SU-DHL-6 (cell line): ENCODE results near the gene RCN2.

Experiments
- H2AFZ ChIP-seq: fragments of 200-600 bp; sonication (generic); 2 replicates; pipeline ENCODE4 v1.6.1; 2014; ENCODE audit warnings: low read depth, mild to moderate bottlenecking, moderate library complexity, mixed read lengths, antibody characterized with exemption, low read length; ENCODE audit not compliant: severe bottlenecking
- H3F3A ChIP-seq: fragments of 200-600 bp; shearing (Covaris generic); 2 replicates; pipeline ENCODE4 v1.6.0; 2016; ENCODE audit warnings: antibody characterized with exemption, mild to moderate bottlenecking; ENCODE audit not compliant: insufficient read depth
- H3K27ac ChIP-seq: fragments of 200-600 bp; sonication (generic); 2 replicates; pipeline ENCODE4 v1.5.1; 2016; ENCODE audit warnings: low read depth, mild to moderate bottlenecking, low read length, moderate library complexity, mixed read lengths
- H3K27me3 ChIP-seq: fragments of 200-600 bp; sonication (generic), shearing (Covaris generic); 2 replicates; pipeline ENCODE4 v1.6.0; 2014; ENCODE audit warnings: mild to moderate bottlenecking, low read length
- H3K36me3 ChIP-seq: fragments of 200-600 bp; sonication (generic); 2 replicates; pipeline ENCODE4 v1.6.1; 2014; ENCODE audit warnings: mild to moderate bottlenecking, low read length, mixed read lengths
- H3K4me2 ChIP-seq: fragments of 300-600, 200-600 bp; shearing (Covaris generic), sonication (generic); 2 replicates; pipeline ENCODE4 v1.6.0; 2014; ENCODE audit warnings: low read length, low read depth, mild to moderate bottlenecking; ENCODE audit not compliant: poor library complexity, severe bottlenecking
- H3K4me3 ChIP-seq: fragments of 200-600 bp; sonication (generic); 2 replicates; pipeline ENCODE4 v1.5.1; 2014; ENCODE audit warnings: antibody characterized with exemption, low read length, mild to moderate bottlenecking, mixed read lengths; ENCODE audit not compliant: insufficient read depth, poor library complexity, severe bottlenecking
- H3K79me2 ChIP-seq: fragments of 200-600 bp; sonication (generic); 2 replicates; pipeline ENCODE4 v1.6.1; 2014; ENCODE audit warnings: mild to moderate bottlenecking, low read length, moderate library complexity; ENCODE audit not compliant: insufficient read depth
- H3K9ac ChIP-seq: fragments of 200-600 bp; sonication (generic); 2 replicates; pipeline ENCODE4 v1.7.0; 2014; ENCODE audit warnings: mild to moderate bottlenecking, low read length
- H3K9me2 ChIP-seq: fragments of 200-600 bp; sonication (generic); replicated peaks from 2 replicates; pipeline ENCODE4 v1.6.1; 2014; ENCODE audit warnings: low read length; ENCODE audit not compliant: insufficient read depth
- H3K9me3 ChIP-seq: fragments of 200-600 bp; sonication (generic); 2 replicates; pipeline ENCODE4 v1.6.1; 2014; ENCODE audit warnings: low read length, mixed read lengths; ENCODE audit not compliant: insufficient read depth
- H4K20me1 ChIP-seq: fragments of 200-600 bp; sonication (generic); 2 replicates; pipeline ENCODE4 v1.6.1; 2014; ENCODE audit warnings: low read depth, mild to moderate bottlenecking, antibody characterized with exemption, low read length, moderate library complexity, mixed read lengths
- EZH2phosphoT487 ChIP-seq: fragments of 200-600 bp; sonication (generic), shearing (Covaris generic); conservative IDR thresholded peaks from 2 replicates; pipeline ENCODE4 v1.6.1; 2018; ENCODE audit warnings: mild to moderate bottlenecking, antibody characterized with exemption, low read length, moderate library complexity, mixed read lengths
- TF ChIP-seq, protein P1 (sequence below): fragments of 200-600 bp; sonication (generic); IDR thresholded peaks from one replicate; pipeline ENCODE4 v1.5.1; 2017; ENCODE audit warnings: antibody characterized with exemption, mild to moderate bottlenecking, low read length, moderate library complexity; ENCODE audit not compliant: insufficient read depth, poor library complexity, severe bottlenecking

Gene RCN2

DNA sequence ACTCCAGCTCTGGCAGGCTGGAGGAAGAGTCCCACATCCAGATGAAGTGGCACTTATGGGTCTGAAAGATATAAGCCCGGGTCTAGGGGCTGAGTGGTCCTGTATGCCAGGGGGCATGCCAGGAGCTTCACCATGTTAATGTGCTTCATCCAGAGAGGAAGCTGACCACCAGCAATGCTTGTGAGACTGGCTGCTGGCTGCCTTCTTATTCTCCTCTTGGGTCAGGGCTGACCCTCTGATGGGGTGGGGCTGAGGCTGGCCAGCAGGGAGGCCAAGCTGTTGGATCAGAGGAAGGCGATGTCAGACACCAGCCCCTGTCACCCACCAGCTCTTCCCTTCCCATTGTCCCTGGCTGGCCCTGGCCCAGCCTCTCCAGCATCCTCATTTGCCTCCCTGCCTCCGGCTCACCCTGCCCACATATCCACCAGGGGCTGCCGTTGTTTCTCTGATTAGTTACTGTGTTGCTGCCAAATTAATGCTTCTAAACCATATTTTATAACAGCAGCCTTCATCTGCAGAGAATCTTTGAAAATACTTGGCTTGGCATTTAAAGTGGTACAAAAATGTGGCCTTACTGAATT lies 43.0 kb downstream of the RCN2 start:
- TF ChIP-seq EZH2phosphoT487 = no peak
- Histone ChIP-seq H3K9me3 (no peaks in the 10 kb centered on the region), H3K4me3 (no peak overlapping the region), H3K27me3 (no peaks in the 10 kb centered on the region), H3K4me2 (no peak overlapping the region), H2AFZ (no peak overlapping the region), H3K27ac (no peak overlapping the region), H3K9ac (no peak overlapping the region), H3F3A (no peaks in the 10 kb centered on the region), H3K79me2 (no peaks in the 10 kb centered on the region), H3K9me2 (no peaks in the 10 kb centered on the region), H4K20me1 (no peaks in the 10 kb centered on the region), H3K36me3 (no peaks in the 10 kb centered on the region)

DNA sequence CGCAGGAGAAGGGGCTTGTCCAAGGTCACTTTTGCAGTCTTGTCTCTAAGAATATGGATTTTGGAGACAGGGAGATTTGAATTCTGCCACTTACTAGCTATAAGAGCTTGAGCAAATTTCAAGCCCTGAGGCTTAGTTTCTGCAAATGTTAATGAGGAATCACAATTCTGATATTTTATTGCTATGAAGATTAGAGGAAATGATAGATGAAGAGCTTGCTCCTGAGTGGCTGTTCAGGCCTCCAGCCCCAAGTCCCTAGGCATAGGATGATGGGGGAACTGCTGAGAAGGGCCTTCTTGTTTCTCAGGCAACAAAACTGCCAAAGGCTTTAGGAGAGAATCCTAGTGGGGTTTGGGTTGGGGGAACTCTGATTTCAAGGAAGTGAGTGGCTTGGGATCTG lies 44.6 kb downstream of the RCN2 start:
- H3K4me2 ChIP-seq = no peak overlapping the region
- no peaks in the 10 kb centered on the region for H3F3A ChIP-seq
- H3K9me3 ChIP-seq = no peaks in the 10 kb centered on the region
- H3K27ac ChIP-seq = no peak overlapping the region
- no peak overlapping the region for H3K4me3 ChIP-seq
- TF ChIP-seq EZH2phosphoT487 = no peak
- TF ChIP-seq, protein P1, sequence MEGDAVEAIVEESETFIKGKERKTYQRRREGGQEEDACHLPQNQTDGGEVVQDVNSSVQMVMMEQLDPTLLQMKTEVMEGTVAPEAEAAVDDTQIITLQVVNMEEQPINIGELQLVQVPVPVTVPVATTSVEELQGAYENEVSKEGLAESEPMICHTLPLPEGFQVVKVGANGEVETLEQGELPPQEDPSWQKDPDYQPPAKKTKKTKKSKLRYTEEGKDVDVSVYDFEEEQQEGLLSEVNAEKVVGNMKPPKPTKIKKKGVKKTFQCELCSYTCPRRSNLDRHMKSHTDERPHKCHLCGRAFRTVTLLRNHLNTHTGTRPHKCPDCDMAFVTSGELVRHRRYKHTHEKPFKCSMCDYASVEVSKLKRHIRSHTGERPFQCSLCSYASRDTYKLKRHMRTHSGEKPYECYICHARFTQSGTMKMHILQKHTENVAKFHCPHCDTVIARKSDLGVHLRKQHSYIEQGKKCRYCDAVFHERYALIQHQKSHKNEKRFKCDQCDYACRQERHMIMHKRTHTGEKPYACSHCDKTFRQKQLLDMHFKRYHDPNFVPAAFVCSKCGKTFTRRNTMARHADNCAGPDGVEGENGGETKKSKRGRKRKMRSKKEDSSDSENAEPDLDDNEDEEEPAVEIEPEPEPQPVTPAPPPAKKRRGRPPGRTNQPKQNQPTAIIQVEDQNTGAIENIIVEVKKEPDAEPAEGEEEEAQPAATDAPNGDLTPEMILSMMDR = no peak
- no peaks in the 10 kb centered on the region for H4K20me1 ChIP-seq
- H3K27me3 ChIP-seq = no peaks in the 10 kb centered on the region
- no peaks in the 10 kb centered on the region for H3K9me2 ChIP-seq
- H3K79me2 ChIP-seq = no peaks in the 10 kb centered on the region
- H3K36me3 ChIP-seq = no peaks in the 10 kb centered on the region
- no peak overlapping the region for H3K9ac ChIP-seq
- H2AFZ ChIP-seq = no peak overlapping the region

DNA sequence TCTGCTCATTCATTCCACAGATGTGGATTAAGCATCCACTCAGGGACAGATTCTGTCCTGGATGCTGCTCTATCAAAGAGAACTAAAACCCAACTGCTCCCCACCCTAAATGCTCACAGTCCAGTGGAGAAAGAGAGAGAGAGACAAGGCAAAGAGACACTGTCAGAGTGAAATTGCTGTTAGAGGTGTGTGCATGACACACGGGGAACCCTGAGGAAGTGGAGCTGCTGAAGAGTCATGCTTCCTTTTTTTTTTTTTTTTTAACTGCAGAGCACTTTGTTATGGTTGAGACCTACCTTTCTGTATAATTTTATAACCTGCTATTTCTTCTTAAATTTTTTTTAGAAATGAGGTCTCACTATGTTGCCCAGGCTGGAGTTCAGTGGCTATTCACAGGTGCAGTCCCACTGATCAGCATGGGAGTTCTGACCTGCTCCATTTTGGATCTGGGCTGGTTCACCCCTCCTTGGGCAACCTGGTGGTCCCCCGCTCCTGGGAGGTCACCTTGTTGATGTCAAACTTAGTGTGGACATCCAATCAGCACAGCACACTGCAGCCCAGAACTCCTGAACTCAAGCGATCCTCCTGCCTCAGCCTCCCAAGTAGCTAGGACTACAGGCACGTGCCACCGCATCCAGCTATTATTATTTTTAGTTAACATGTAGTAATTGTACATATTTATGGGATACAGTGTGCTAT lies 45.2 kb downstream of the RCN2 start:
- Histone ChIP-seq H3K9ac (no peak overlapping the region), H3K9me3 (no peaks in the 10 kb centered on the region)

More for the DNA sequence above, 45.2 kb downstream of the RCN2 start:
- H3K4me3 ChIP-seq = no peak overlapping the region
- H2AFZ ChIP-seq = no peak overlapping the region
- TF ChIP-seq EZH2phosphoT487 = no peak
- TF ChIP-seq, protein P1 = no peak
- H3K79me2 ChIP-seq = no peaks in the 10 kb centered on the region
- H3K27ac ChIP-seq = no peak overlapping the region
- H3K36me3 ChIP-seq = no peaks in the 10 kb centered on the region
- H3K27me3 ChIP-seq = no peaks in the 10 kb centered on the region
- no peak overlapping the region for H3K4me2 ChIP-seq
- H3K9me2 ChIP-seq = no peaks in the 10 kb centered on the region
- no peaks in the 10 kb centered on the region for H4K20me1 ChIP-seq
- no peaks in the 10 kb centered on the region for H3F3A ChIP-seq
